ENCODE results near the gene MKRN1. TPM values are rescaled to one million over a fixed set of nuclear protein-coding genes. Genes with fewer than 3 reads are reported as not detected.

Gene MKRN1, protein sequence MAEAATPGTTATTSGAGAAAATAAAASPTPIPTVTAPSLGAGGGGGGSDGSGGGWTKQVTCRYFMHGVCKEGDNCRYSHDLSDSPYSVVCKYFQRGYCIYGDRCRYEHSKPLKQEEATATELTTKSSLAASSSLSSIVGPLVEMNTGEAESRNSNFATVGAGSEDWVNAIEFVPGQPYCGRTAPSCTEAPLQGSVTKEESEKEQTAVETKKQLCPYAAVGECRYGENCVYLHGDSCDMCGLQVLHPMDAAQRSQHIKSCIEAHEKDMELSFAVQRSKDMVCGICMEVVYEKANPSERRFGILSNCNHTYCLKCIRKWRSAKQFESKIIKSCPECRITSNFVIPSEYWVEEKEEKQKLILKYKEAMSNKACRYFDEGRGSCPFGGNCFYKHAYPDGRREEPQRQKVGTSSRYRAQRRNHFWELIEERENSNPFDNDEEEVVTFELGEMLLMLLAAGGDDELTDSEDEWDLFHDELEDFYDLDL
- 42.8 and 58.3 TPM in 2 replicates for total RNA-seq

DNA sequence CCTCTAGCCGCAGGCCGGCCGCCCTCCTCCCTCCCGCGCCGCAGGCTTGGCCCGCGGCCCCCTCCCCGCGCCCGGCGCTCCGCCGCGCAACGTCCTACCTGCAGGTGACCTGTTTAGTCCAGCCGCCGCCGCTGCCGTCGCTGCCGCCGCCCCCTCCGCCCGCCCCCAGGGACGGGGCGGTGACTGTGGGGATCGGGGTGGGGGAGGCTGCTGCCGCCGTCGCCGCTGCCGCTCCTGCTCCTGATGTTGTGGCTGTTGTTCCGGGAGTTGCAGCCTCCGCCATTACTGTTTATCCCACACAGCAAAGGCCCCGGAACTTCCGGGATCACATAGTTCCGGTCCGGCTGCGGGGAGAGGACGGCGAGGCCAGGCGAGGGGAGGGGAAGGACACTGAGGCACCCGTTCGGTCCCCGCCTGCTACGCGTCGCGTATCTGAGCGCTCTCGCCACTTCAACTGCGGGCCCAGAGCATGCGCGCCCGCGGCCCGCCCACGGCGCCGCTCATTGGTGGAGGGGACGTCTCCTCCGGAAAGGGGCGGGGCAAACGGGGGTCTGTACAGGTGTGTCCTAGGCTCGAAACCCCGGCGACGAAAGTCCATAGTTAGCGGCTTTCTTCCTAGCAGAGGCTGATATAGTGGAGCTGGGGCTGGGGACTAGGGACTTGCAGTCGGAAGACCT, at the start of gene MKRN1:
Gene MKRN1 (minus strand): TSS at position 444 of the 677 bp plus-strand sequence. CDS start 161 bp downstream, at position 283.

DNA sequence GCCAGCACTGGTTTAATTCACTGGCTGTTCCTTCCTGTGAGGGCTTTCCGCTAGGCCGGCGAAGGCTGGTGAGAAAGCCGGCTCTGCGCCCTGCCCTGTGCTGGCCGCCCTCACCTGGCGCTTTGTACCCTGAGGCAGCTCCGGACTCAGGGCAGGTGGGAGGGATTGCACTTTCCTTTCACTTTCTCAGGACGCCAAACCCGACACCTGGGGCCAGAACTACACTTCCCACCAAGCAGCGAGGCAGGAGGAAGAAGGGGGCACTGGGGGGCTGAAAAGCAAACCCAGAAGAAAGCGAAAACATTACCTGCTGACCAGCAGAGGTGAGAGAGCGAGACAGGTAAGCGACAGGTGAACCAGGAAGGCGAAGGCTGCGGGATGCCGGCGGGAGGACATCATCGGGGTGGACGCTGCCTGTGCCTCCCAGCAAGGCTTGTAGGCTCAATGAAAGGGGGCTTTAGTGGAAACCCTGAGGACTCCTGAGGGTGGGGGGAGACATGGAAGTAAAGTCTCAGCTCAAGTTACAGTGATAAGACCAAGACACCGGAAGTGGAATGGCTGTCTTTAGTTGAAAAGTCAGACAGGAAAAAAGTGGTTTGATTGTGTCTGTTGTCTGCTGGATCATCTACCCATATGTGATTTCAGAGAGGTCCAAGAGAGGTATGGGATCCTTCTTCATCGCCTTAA, 75.3 kb downstream of the MKRN1 start, which contains the start of gene RAB19:
Gene RAB19 (plus strand): TSS at position 181 of the 687 bp plus-strand sequence. CDS start 3,589 bp downstream, outside the sequence.

Other genes starting within 250 kb of the MKRN1 start
- gene SLC37A3, start 81.0 kb downstream of the MKRN1 start, total RNA-seq, result 45.9 and 56.4 TPM in 2 replicates
- not detected in 2 replicates for gene RAB19, start 75.4 kb downstream of the MKRN1 start, total RNA-seq
- 3.2 and 3.7 TPM in 2 replicates for gene DENND2A, start 161.3 kb upstream of the MKRN1 start, total RNA-seq
- gene ADCK2, start 193.4 kb upstream of the MKRN1 start, total RNA-seq, result 10.5 and 14.0 TPM in 2 replicates
- 354 and 371 TPM in 2 replicates for gene NDUFB2, start 217.2 kb upstream of the MKRN1 start, total RNA-seq

All from cardiac ventricle fibroblast (primary cell).